Karpas-422 (cell line): ENCODE data around the gene ALDH2. TPM values are rescaled to one million over a fixed set of nuclear protein-coding genes. Genes with fewer than 3 reads are reported as not detected.
"Not testable (repeated sequence)": the region's sequence is repeated elsewhere in the genome, so short reads cannot be mapped to it uniquely, and the experiment has no call there.

ENCODE experiments used
- DNase-seq: peaks from one replicate; pipeline ENCODE4 v3.0.0-alpha.2; 2015
- H2AFZ ChIP-seq: fragments of 200-600 bp; sonication (generic); 2 replicates; pipeline ENCODE4 v1.6.1; 2014; ENCODE audit warnings: antibody characterized with exemption, low read length, mixed read lengths
- H3K27ac ChIP-seq: fragments of 200-600 bp; sonication (generic); 2 replicates; pipeline ENCODE4 v1.5.1; 2014; ENCODE audit warnings: mild to moderate bottlenecking, low read length, moderate library complexity
- H3K27me3 ChIP-seq: fragments of 200-600 bp; sonication (generic); 2 replicates; pipeline ENCODE4 v1.6.1; 2014; ENCODE audit warnings: low read length, mixed read lengths
- H3K36me3 ChIP-seq: fragments of 200-600 bp; sonication (generic); 2 replicates; pipeline ENCODE4 v1.6.1; 2014; ENCODE audit warnings: low read length, mixed read lengths; ENCODE audit not compliant: insufficient read depth
- H3K4me1 ChIP-seq: fragments of 200-600 bp; sonication (generic); 2 replicates; pipeline ENCODE4 v1.6.1; 2014; ENCODE audit warnings: mild to moderate bottlenecking, low read length, mixed read lengths
- H3K4me2 ChIP-seq: fragments of 200-600 bp; sonication (generic); 2 replicates; pipeline ENCODE4 v1.6.1; 2014; ENCODE audit warnings: low read length, low read depth, mild to moderate bottlenecking; ENCODE audit not compliant: poor library complexity, severe bottlenecking
- H3K4me3 ChIP-seq: fragments of 200-600 bp; sonication (generic); 2 replicates; pipeline ENCODE4 v1.5.1; 2014; ENCODE audit warnings: mild to moderate bottlenecking, antibody characterized with exemption, low read length, mixed read lengths
- H3K79me2 ChIP-seq: fragments of 200-600 bp; sonication (generic); 2 replicates; pipeline ENCODE4 v1.6.1; 2014; ENCODE audit warnings: mild to moderate bottlenecking, low read length, mixed read lengths
- H3K9ac ChIP-seq: fragments of 200-600 bp; sonication (generic); 2 replicates; pipeline ENCODE4 v1.6.0; 2014; ENCODE audit warnings: low read length
- H3K9me2 ChIP-seq: fragments of 200-600 bp; sonication (generic), shearing (Covaris generic); replicated peaks from 2 replicates; pipeline ENCODE4 v1.6.0; 2014; ENCODE audit warnings: mild to moderate bottlenecking, low read length, moderate library complexity; ENCODE audit not compliant: insufficient read depth
- H3K9me3 ChIP-seq: fragments of 300-700, 200-600 bp; sonication (generic); 2 replicates; pipeline ENCODE4 v1.6.1; 2014; ENCODE audit warnings: low read length, mixed read lengths
- H4K20me1 ChIP-seq: fragments of 200-600 bp; sonication (generic); 2 replicates; pipeline ENCODE4 v1.6.1; 2014; ENCODE audit warnings: mild to moderate bottlenecking, antibody characterized with exemption, low read length, low read depth; ENCODE audit not compliant: insufficient read depth
- total RNA-seq: library from RNA; depleted of rRNA; stranded (reverse); fragments of >200 nt; shearing (Covaris generic); gene quantifications from 2 replicates; pipeline ENCODE4 v1.2.3, GENCODE V29; 2014; ENCODE audit warnings: low replicate concordance

Gene ALDH2
- total RNA-seq, 1 experiment from 2014 or later, result 69.0 TPM

DNA sequence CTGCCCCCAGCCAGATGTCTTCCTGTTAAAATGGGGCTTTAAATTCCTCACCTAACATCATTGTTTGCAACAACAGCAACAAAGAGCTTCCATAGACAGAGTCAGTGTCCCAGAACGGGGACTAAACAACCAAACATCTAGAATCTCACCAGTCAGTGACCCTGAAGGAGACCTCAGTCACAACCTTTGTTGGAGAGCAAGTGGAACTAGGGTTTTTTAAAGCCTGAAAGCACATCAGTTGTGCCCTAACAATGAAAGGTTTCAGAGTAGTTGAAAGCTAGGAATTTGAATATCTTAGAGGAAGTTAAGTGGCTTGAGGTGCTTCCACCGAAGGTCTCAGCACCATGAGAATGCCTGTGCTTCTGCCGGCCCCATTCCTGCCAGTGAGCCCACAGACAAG lies 5.0 kb upstream of the ALDH2 start:
- no peaks in the 10 kb centered on the region for H3K36me3 ChIP-seq
- no peaks in the 10 kb centered on the region for H4K20me1 ChIP-seq
- H3K9me2 ChIP-seq, result no peaks in the 10 kb centered on the region
- peak overlapping the region; percentile 46 for H3K9ac ChIP-seq
- H2AFZ ChIP-seq, result 0 out of 2 replicates have a peak overlapping the region, but pooled peaks have one; percentile 1
- peak; percentile 80 for DNase-seq
- peak overlapping the region; percentile 78 for H3K27ac ChIP-seq
- H3K4me3 ChIP-seq, result peak overlapping the region; percentile 29; the same call in 1 of the 2 replicates
- H3K4me1 ChIP-seq, result peaks cover 91% of the 10 kb centered on the region
- no peaks in the 10 kb centered on the region for H3K79me2 ChIP-seq
- no peaks in the 10 kb centered on the region for H3K27me3 ChIP-seq
- peak overlapping the region; percentile 53 for H3K4me2 ChIP-seq
- no peaks in the 10 kb centered on the region for H3K9me3 ChIP-seq

GRCh38 chr12:111763552-111763951 lies 3.2 kb upstream of the ALDH2 start:
- Histone ChIP-seq H3K27ac (peak overlapping the region; percentile 94), H3K4me2 (peak overlapping the region; percentile 100), H3K4me1 (peaks cover 87% of the 10 kb centered on the region), H3K79me2 (peaks cover 15% of the 10 kb centered on the region)
- not testable (repeated sequence) for H3K9me3 ChIP-seq, H3K4me3 ChIP-seq, DNase-seq, H3K9ac ChIP-seq, H2AFZ ChIP-seq, H3K9me2 ChIP-seq, H3K27me3 ChIP-seq, H3K36me3 ChIP-seq, H4K20me1 ChIP-seq

GRCh38 chr12:111764120-111764821 lies 2.5 kb upstream of the ALDH2 start:
- no peaks in the 10 kb centered on the region for H3K36me3 ChIP-seq
- H3K9me3 ChIP-seq, result no peaks in the 10 kb centered on the region
- H3K27ac ChIP-seq, result peak overlapping the region; percentile 94
- H3K4me1 ChIP-seq, result peaks cover 92% of the 10 kb centered on the region
- H3K9ac ChIP-seq, result no peak overlapping the region; the same call in 1 of the 2 replicates
- peak; percentile 88 for DNase-seq
- no peaks in the 10 kb centered on the region for H3K9me2 ChIP-seq
- peak overlapping the region; percentile 100 for H3K4me2 ChIP-seq
- no peaks in the 10 kb centered on the region for H3K27me3 ChIP-seq
- H4K20me1 ChIP-seq, result no peaks in the 10 kb centered on the region
- H3K4me3 ChIP-seq, result no peak overlapping the region
- H2AFZ ChIP-seq, result no peak overlapping the region
- H3K79me2 ChIP-seq, result peaks cover 22% of the 10 kb centered on the region

GRCh38 chr12:111767362-111768158 lies 827 bp downstream of the ALDH2 start:
- H3K27ac ChIP-seq, result peak overlapping the region; percentile 94
- H3K4me3 ChIP-seq, result peak overlapping the region; percentile 98
- H2AFZ ChIP-seq, result no peak overlapping the region
- peak; percentile 65 for DNase-seq
- H3K79me2 ChIP-seq, result peaks cover 46% of the 10 kb centered on the region
- no peaks in the 10 kb centered on the region for H3K36me3 ChIP-seq
- no peaks in the 10 kb centered on the region for H4K20me1 ChIP-seq
- H3K9me3 ChIP-seq, result no peaks in the 10 kb centered on the region
- H3K27me3 ChIP-seq, result no peaks in the 10 kb centered on the region
- H3K9ac ChIP-seq, result peak overlapping the region; percentile 82
- H3K9me2 ChIP-seq, result no peaks in the 10 kb centered on the region
- H3K4me1 ChIP-seq, result peaks cover 68% of the 10 kb centered on the region
- peak overlapping the region; percentile 100 for H3K4me2 ChIP-seq

- H3K9ac ChIP-seq, result peak overlapping the region; percentile 82
These were observed 1.6 kb downstream of the ALDH2 start for GRCh38 chr12:111768159-111768895.

GRCh38 chr12:111769599-111769998 lies 2.9 kb downstream of the ALDH2 start:
- no peak for DNase-seq
- peaks cover 64% of the 10 kb centered on the region for H3K4me1 ChIP-seq
- H3K4me2 ChIP-seq, result no peak overlapping the region

More at GRCh38 chr12:111768159-111768895, 1.6 kb downstream of the ALDH2 start:
- no peaks in the 10 kb centered on the region for H3K27me3 ChIP-seq
- peaks cover 64% of the 10 kb centered on the region for H3K4me1 ChIP-seq
- H3K36me3 ChIP-seq, result no peaks in the 10 kb centered on the region
- DNase-seq, result peak; percentile 77
- H3K4me2 ChIP-seq, result peak overlapping the region; percentile 100
- H2AFZ ChIP-seq, result no peak overlapping the region
- no peaks in the 10 kb centered on the region for H3K9me2 ChIP-seq
- H3K79me2 ChIP-seq, result peaks cover 50% of the 10 kb centered on the region
- H4K20me1 ChIP-seq, result no peaks in the 10 kb centered on the region
- H3K27ac ChIP-seq, result peak overlapping the region; percentile 94
- no peaks in the 10 kb centered on the region for H3K9me3 ChIP-seq
- H3K4me3 ChIP-seq, result peak overlapping the region; percentile 98

DNA sequence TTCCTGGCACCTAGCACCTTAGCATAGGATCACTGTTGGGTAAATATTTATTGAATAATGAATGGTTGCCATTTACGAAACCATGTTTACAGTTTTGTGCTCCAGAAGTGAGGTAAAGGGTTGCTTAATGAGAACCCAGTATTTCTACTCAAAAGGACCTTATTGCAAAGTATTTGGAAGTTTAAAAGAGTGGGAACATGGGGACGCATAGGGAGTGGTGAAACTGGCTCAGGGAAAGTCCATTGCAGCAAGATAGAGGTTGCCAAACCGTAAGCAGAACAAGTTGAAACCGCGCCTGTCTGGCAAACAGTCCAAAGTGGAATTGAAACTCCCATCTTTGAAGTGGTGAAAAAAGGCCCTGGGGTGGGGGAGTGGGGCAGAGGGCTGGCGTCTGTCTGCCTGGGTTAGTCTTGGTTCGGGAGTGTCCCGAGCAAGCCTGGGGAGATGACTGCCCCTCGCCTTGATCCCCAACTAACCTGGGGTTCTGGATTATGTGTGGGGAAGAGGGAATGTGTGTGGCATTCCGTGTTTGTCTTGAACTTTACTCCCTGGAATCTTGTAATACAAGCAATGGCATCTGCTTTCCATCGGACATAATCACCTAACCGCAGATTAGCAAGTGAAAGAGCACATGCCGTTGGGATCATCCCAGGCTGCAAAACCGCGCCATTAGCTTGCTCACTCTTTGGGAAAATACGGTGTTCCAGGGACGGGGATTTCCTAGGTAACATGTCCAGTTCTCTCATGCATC lies 7.2 kb downstream of the ALDH2 start:
- Histone ChIP-seq H3K4me1 (peaks cover 44% of the 10 kb centered on the region), H3K27me3 (no peaks in the 10 kb centered on the region), H3K27ac (peak overlapping the region; percentile 89), H3K9ac (peak overlapping the region; percentile 71), H4K20me1 (no peaks in the 10 kb centered on the region), H3K4me3 (peak overlapping the region; percentile 55; the same call in 1 of the 2 replicates), H3K36me3 (no peaks in the 10 kb centered on the region), H2AFZ (peak overlapping the region; percentile 40; the same call in 1 of the 2 replicates), H3K79me2 (peaks cover 68% of the 10 kb centered on the region), H3K9me2 (no peaks in the 10 kb centered on the region), H3K4me2 (peak overlapping the region; percentile 87), H3K9me3 (no peaks in the 10 kb centered on the region)
- no peak for DNase-seq

More at GRCh38 chr12:111769599-111769998, 2.9 kb downstream of the ALDH2 start:
- no peaks in the 10 kb centered on the region for H3K36me3 ChIP-seq
- H3K79me2 ChIP-seq, result peaks cover 58% of the 10 kb centered on the region
- no peaks in the 10 kb centered on the region for H3K9me3 ChIP-seq
- no peaks in the 10 kb centered on the region for H3K27me3 ChIP-seq
- H2AFZ ChIP-seq, result no peak overlapping the region
- no peak overlapping the region for H3K9ac ChIP-seq
- H3K4me3 ChIP-seq, result no peak overlapping the region
- H3K9me2 ChIP-seq, result no peaks in the 10 kb centered on the region
- peak overlapping the region; percentile 94; the same call in 1 of the 2 replicates for H3K27ac ChIP-seq
- H4K20me1 ChIP-seq, result no peaks in the 10 kb centered on the region
